Measurements from ENCODE around the gene KLHL35.

GRCh38 chr11:75389276-75389605 is 43.8 kb downstream of the KLHL35 start:
- TF ChIP-seq, protein P1, sequence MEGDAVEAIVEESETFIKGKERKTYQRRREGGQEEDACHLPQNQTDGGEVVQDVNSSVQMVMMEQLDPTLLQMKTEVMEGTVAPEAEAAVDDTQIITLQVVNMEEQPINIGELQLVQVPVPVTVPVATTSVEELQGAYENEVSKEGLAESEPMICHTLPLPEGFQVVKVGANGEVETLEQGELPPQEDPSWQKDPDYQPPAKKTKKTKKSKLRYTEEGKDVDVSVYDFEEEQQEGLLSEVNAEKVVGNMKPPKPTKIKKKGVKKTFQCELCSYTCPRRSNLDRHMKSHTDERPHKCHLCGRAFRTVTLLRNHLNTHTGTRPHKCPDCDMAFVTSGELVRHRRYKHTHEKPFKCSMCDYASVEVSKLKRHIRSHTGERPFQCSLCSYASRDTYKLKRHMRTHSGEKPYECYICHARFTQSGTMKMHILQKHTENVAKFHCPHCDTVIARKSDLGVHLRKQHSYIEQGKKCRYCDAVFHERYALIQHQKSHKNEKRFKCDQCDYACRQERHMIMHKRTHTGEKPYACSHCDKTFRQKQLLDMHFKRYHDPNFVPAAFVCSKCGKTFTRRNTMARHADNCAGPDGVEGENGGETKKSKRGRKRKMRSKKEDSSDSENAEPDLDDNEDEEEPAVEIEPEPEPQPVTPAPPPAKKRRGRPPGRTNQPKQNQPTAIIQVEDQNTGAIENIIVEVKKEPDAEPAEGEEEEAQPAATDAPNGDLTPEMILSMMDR (IDR thresholded peaks at IDR 0.05): no peak
- TF ChIP-seq EP300 (IDR thresholded peaks at IDR 0.05): no peak
- no peak for TF ChIP-seq POLR2A (IDR thresholded peaks at IDR 0.05)
- TF ChIP-seq POLR2AphosphoS5 (IDR thresholded peaks at IDR 0.05): no peak

Measured in stomach (tissue), 4 donors.